Measurements from ENCODE around the gene ZNF747.
"Not testable (repeated sequence)": the region's sequence is repeated elsewhere in the genome, so short reads cannot be mapped to it uniquely, and the experiment has no call there.

The ZNF747 gene

DNA sequence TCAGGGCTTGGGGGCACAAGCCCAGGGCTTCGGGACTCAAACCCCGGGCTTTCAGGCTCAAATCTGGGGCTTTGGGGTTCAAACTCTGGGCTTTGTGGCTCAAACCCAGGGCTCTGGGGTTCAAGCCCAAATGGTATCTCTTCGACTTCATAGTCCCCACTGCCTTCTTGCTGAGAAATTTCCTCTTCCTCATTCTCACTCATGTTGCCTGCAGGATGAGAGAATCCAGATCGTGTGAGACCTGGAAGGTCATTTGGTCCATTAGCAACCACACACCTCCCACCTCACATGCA, 8.9 kb downstream of the ZNF747 start:
- Histone ChIP-seq H3K27me3 (ENCODE audit: control insufficient read depth in 2 of 2, insufficient read depth in 2 of 2, low read length in 2 of 2) (no peaks in the 10 kb centered on the region), H3K4me3 (ENCODE audit: low read length in 2 of 2) (peak overlapping the region; percentile 72 to 78), H3K4me1 (ENCODE audit: control insufficient read depth in 2 of 2, insufficient read depth in 2 of 2, low read length in 2 of 2) (peaks cover 17 to 25% of the 10 kb centered on the region in 2 donors), H3K9ac (ENCODE audit: low read depth in 1 of 2, low read length in 2 of 2) (peak overlapping the region; percentile 54 to 96), H3K36me3 (ENCODE audit: control insufficient read depth in 2 of 2, insufficient read depth in 2 of 2, low read length in 2 of 2) (peaks cover 5 to 6% of the 10 kb centered on the region in 2 donors), H3K27ac (ENCODE audit: low read depth in 2 of 2, low read length in 2 of 2) (peak overlapping the region; percentile 98), H3K9me3 (ENCODE audit: control insufficient read depth in 2 of 2, low read length in 2 of 2) (no peaks in the 10 kb centered on the region)

DNA sequence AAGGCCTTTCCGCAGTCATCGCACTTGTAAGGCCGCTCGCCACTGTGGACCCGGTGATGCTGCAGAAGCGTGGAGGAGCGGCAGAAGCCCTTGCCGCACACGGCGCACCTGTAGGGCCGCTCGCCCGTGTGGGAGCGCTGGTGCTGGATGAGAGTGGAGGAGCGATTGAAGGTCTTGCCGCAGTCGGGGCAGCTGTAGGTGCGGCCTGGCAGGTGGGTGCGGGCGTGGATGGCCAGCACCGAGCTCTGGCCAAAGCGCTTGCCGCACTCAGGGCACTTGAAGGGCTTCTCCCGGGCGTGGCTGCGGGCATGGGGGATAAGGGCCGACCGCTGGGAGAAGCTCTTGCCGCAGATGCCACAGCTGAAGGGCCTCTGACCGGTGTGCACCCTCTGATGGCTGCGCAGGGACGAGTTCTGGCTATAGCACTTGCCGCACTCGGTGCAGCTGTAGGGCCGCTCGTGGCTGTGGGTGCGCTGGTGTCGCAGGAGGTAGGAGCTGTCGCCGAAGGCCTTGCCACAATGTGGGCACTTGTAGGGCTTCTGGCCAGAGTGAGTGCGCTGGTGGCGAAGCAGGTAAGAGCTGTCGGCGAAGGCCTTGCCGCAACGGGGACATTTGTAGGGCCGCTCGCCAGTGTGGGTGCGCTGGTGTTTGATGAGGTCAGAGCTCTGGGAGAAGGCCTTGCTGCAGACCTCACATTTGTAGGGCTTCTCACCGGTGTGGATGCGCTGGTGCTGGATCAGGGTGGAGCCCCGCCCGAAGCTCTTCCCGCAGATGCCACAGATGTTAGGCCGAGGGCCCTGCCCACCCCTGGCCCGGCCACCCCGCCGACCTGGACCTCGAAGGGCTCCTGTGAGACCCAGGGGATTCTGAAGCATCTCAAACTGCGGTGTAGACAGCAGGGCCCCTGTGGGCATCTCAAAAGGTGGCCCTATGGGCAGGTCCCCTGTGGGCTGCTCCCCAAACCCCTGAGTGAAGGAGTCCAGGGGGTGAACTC, 9.8 kb downstream of the ZNF747 start:
- Histone ChIP-seq H3K27ac (ENCODE audit: low read depth in 2 of 2, low read length in 2 of 2) (no peak overlapping the region), H3K9ac (ENCODE audit: low read depth in 1 of 2, low read length in 2 of 2) (no peak overlapping the region), H3K4me3 (ENCODE audit: low read length in 2 of 2) (no peak overlapping the region)

DNA sequence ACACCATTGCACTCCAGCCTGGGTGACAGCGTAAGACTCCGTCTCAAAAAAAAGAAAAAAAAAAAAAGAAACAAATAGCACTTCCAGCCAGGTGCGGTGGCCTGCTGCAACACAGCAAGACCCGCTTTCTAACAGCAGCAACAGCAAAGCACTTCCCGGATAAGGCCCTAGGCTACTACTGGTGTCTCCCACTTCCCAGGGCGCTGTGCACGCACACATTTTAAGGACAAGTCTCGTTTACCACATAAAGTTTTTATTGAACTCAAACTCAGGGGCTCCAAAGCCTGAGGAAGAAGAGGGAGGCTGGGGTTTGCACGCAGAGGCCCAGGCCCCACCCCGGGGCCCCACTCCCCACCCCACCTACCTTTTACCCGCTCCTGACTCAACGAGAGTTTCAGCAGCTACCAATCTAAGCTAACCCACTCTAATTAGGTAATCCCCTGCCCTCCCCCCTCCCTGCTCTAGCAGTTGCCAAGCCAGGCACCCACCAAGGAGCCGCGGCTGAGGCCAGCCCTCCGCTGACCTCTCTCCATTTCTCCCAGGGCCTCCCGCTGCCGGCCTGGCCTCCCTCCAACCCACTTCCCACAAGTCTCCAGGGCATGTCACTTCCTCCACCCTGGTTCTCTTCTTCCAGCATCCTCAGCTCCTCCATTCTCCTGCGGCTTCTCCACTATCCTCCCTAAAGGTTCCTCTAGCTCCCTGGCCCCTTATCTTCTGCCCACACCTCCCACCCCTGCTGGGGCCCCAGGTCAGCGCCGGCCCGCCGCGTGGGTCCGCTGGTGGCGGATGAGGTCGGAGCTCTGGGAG, 10.7 kb downstream of the ZNF747 start:
- H3K27ac ChIP-seq (ENCODE audit: low read depth in 2 of 2, low read length in 2 of 2), result no peak overlapping the region
- peaks cover 17 to 20% of the 10 kb centered on the region in 2 donors for H3K4me1 ChIP-seq (ENCODE audit: control insufficient read depth in 2 of 2, insufficient read depth in 2 of 2, low read length in 2 of 2)
- no peak overlapping the region for H3K9ac ChIP-seq (ENCODE audit: low read depth in 1 of 2, low read length in 2 of 2)
- peaks cover 5 to 8% of the 10 kb centered on the region in 2 donors for H3K36me3 ChIP-seq (ENCODE audit: control insufficient read depth in 2 of 2, insufficient read depth in 2 of 2, low read length in 2 of 2)
- no peaks in the 10 kb centered on the region for H3K27me3 ChIP-seq (ENCODE audit: control insufficient read depth in 2 of 2, insufficient read depth in 2 of 2, low read length in 2 of 2)
- no peaks in the 10 kb centered on the region for H3K9me3 ChIP-seq (ENCODE audit: control insufficient read depth in 2 of 2, low read length in 2 of 2)
- H3K4me3 ChIP-seq (ENCODE audit: low read length in 2 of 2), result no peak overlapping the region

More for the DNA sequence above, 9.8 kb downstream of the ZNF747 start:
- Histone ChIP-seq H3K27me3 (ENCODE audit: control insufficient read depth in 2 of 2, insufficient read depth in 2 of 2, low read length in 2 of 2) (no peaks in the 10 kb centered on the region), H3K9me3 (ENCODE audit: control insufficient read depth in 2 of 2, low read length in 2 of 2) (no peaks in the 10 kb centered on the region), H3K36me3 (ENCODE audit: control insufficient read depth in 2 of 2, insufficient read depth in 2 of 2, low read length in 2 of 2) (peaks cover 5 to 8% of the 10 kb centered on the region in 2 donors), H3K4me1 (ENCODE audit: control insufficient read depth in 2 of 2, insufficient read depth in 2 of 2, low read length in 2 of 2) (peaks cover 17 to 20% of the 10 kb centered on the region in 2 donors)

DNA sequence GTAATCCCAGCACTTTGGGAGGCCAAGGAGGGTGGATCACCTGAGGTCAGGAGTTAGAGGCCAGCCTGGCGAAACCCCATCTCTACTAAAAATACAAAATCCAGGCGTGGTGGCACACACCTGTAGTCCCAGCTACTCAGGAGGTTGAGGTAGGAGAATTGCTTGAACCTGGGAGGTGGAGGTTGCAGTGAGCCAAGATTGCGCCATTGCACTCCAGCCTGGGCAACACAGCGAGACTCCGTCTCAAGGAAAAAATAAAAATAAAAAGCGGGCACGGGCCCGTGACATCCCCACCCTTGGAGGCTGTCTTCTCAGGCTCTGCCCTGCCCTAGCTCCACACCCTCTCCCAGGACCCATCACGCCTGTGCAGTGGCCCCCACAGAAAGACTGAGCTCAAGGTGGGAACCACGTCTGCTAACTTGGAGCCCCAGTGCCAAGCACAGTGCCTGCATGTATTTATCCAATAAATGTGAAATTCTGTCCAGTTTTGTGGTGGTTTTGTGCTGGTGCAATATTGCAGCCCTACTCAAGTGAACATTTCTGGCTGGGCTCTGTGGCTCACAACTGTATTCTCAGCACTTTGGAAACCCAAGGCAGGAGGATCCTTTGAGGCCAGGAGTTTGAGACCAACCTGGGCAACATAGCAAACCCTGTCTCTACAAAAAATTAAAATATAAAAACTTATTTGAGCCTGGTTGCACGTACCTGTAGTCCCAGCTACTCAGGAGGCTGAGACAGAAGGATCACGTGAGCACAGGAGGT, 11.8 kb downstream of the ZNF747 start:
- not testable (repeated sequence) for H3K9me3 ChIP-seq (ENCODE audit: control insufficient read depth in 2 of 2, low read length in 2 of 2); H3K36me3 ChIP-seq (ENCODE audit: control insufficient read depth in 2 of 2, insufficient read depth in 2 of 2, low read length in 2 of 2); H3K4me3 ChIP-seq (ENCODE audit: low read length in 2 of 2); H3K27me3 ChIP-seq (ENCODE audit: control insufficient read depth in 2 of 2, insufficient read depth in 2 of 2, low read length in 2 of 2); H3K9ac ChIP-seq (ENCODE audit: low read depth in 1 of 2, low read length in 2 of 2)
- H3K27ac ChIP-seq (ENCODE audit: low read depth in 2 of 2, low read length in 2 of 2), result peak overlapping the region; percentile 57 to 67
- H3K4me1 ChIP-seq (ENCODE audit: control insufficient read depth in 2 of 2, insufficient read depth in 2 of 2, low read length in 2 of 2), result peaks cover 13 to 14% of the 10 kb centered on the region in 2 donors

DNA sequence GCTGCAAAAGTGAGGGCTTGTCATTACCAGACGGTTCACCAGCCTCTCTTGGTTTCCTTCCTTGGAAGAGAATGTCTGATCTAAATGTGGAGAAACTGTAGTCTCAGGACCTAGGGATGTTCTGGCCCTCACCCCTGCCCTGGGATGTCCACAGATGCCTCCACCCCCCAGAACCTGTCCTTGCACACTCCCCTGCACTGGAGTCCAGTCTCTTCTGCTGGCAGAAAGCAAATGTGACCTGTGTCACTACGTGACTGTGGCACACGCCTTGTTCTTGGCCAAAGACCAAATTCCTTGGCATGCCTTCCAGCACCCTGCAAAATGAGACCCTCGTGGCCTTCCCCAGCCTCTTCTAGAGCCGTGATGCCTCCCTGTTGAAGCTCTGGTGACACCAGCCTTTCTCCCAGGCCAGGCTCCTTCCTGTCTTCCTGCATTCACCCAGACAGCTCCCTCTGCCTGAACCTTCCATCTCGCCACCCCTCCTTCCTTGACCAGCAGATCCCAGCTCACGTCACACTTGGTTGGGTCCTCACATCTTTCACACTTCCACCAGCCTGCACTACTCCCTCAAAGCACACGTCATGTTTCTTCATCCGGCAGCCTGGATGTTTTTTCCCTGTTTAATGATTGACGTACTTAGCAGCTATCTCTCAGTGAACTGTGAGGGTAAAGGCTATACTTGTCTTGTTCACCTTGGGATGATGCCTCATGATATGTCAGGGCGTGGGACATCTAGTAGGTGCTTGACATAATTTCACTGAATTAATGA, 12.6 kb downstream of the ZNF747 start:
- H3K27me3 ChIP-seq (ENCODE audit: control insufficient read depth in 2 of 2, insufficient read depth in 2 of 2, low read length in 2 of 2), result no peaks in the 10 kb centered on the region
- H3K9ac ChIP-seq (ENCODE audit: low read depth in 1 of 2, low read length in 2 of 2), result peak overlapping the region in 1 of 2 donors; percentile 20
- H3K4me1 ChIP-seq (ENCODE audit: control insufficient read depth in 2 of 2, insufficient read depth in 2 of 2, low read length in 2 of 2), result peaks cover 7 to 9% of the 10 kb centered on the region in 2 donors
- peak overlapping the region; percentile 57 to 67 for H3K27ac ChIP-seq (ENCODE audit: low read depth in 2 of 2, low read length in 2 of 2)
- no peak overlapping the region for H3K4me3 ChIP-seq (ENCODE audit: low read length in 2 of 2)
- no peaks in the 10 kb centered on the region for H3K9me3 ChIP-seq (ENCODE audit: control insufficient read depth in 2 of 2, low read length in 2 of 2)
- peaks cover 5 to 11% of the 10 kb centered on the region in 2 donors for H3K36me3 ChIP-seq (ENCODE audit: control insufficient read depth in 2 of 2, insufficient read depth in 2 of 2, low read length in 2 of 2)

DNA sequence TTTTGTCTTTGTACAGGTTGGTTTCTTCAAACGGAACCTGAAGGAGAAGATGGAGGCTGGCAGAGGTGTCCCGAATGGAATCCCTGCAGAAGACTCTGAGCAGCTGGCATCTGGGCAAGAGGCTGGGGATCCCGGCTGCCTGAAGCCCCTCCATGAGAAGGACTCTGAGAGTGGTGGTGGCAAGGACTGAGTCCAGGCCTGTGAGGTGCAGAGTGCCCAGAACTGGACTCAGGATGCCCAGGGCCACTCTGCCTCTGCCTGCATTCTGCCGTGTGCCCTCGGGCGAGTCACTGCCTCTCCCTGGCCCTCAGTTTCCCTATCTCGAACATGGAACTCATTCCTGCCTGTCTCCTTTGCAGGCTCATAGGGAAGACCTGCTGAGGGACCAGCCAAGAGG, 13.2 kb downstream of the ZNF747 start:
- Histone ChIP-seq H3K9me3 (ENCODE audit: control insufficient read depth in 2 of 2, low read length in 2 of 2) (no peaks in the 10 kb centered on the region), H3K36me3 (ENCODE audit: control insufficient read depth in 2 of 2, insufficient read depth in 2 of 2, low read length in 2 of 2) (peaks cover 5 to 15% of the 10 kb centered on the region in 2 donors), H3K27me3 (ENCODE audit: control insufficient read depth in 2 of 2, insufficient read depth in 2 of 2, low read length in 2 of 2) (no peaks in the 10 kb centered on the region), H3K9ac (ENCODE audit: low read depth in 1 of 2, low read length in 2 of 2) (no peak overlapping the region), H3K4me3 (ENCODE audit: low read length in 2 of 2) (no peak overlapping the region), H3K27ac (ENCODE audit: low read depth in 2 of 2, low read length in 2 of 2) (no peak overlapping the region), H3K4me1 (ENCODE audit: control insufficient read depth in 2 of 2, insufficient read depth in 2 of 2, low read length in 2 of 2) (peaks cover 7 to 9% of the 10 kb centered on the region in 2 donors)

DNA sequence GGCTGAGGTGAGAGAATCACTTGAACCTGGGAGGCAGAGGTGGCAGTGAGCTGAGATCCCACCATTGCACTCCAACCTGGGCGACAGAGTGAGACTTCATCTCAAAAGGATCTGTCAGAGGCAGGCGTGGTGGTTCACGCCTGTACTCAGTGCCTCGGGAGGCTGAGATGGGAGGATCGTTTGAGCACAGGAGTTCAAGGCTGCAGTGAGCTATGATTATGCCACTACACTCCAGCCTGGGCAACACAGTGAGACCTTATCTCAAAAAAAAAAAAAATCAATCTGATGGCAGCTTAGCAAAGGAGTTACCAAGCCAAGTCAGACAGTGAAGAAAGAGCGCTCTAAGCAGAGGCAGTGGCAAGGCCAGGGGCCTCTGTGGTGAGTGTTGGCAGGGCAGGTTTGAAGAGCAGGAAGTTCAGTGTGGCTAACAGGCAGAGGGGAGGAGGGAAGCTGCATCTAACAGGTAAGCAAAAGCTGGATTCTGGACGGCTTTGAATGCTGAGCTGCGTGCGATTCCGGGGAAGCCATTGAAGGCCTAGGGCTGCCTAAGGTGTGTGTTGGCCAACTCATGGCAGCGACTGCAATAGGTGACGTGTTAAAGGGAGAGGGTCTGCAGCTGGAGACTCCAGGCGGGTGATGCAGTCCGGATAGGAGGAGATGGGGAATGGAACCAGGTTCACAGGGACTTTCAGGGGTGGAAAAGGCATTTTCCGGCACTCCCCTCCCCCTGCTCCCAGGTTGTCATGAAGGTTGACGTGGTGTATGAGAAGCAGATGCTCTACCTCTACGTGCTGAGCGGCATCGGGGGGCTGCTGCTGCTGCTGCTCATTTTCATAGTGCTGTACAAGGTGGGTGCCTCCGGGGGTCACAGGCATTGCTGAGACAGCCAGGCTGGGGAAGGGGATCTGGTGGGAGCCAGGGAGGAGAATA, 15.3 kb downstream of the ZNF747 start:
- H3K4me1 ChIP-seq (ENCODE audit: control insufficient read depth in 2 of 2, insufficient read depth in 2 of 2, low read length in 2 of 2), result peaks cover 3 to 9% of the 10 kb centered on the region in 2 donors
- H3K9me3 ChIP-seq (ENCODE audit: control insufficient read depth in 2 of 2, low read length in 2 of 2), result no peaks in the 10 kb centered on the region
- no peaks in the 10 kb centered on the region for H3K27me3 ChIP-seq (ENCODE audit: control insufficient read depth in 2 of 2, insufficient read depth in 2 of 2, low read length in 2 of 2)
- peaks cover 0 to 13% of the 10 kb centered on the region in 2 donors for H3K36me3 ChIP-seq (ENCODE audit: control insufficient read depth in 2 of 2, insufficient read depth in 2 of 2, low read length in 2 of 2)
- no peak overlapping the region for H3K4me3 ChIP-seq (ENCODE audit: low read length in 2 of 2)
- no peak overlapping the region for H3K27ac ChIP-seq (ENCODE audit: low read depth in 2 of 2, low read length in 2 of 2)
- H3K9ac ChIP-seq (ENCODE audit: low read depth in 1 of 2, low read length in 2 of 2), result no peak overlapping the region

DNA sequence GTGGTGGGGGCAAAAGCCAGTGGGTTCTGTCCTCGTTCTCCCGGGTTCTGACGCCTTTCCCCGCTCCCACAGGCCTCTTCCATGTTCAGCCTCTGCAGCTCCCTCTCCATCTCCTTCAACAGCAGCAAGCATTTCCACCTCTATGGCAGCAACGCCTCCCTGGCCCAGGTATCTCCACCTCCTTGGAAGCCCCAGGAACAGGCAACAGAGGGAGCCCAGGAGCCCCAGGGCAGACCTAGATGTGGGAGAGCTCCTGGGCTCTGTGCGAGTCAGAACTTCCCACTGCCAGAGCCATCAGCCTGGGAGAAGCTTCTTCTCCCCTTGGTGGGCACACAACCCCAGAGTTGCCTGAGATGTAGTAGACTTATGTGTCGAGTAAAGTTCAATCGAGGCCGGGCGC, 16.1 kb downstream of the ZNF747 start:
- Histone ChIP-seq H3K4me3 (ENCODE audit: low read length in 2 of 2) (no peak overlapping the region), H3K9ac (ENCODE audit: low read depth in 1 of 2, low read length in 2 of 2) (no peak overlapping the region), H3K9me3 (ENCODE audit: control insufficient read depth in 2 of 2, low read length in 2 of 2) (no peaks in the 10 kb centered on the region), H3K36me3 (ENCODE audit: control insufficient read depth in 2 of 2, insufficient read depth in 2 of 2, low read length in 2 of 2) (peaks cover 3 to 13% of the 10 kb centered on the region in 2 donors), H3K4me1 (ENCODE audit: control insufficient read depth in 2 of 2, insufficient read depth in 2 of 2, low read length in 2 of 2) (peaks cover 3 to 9% of the 10 kb centered on the region in 2 donors), H3K27me3 (ENCODE audit: control insufficient read depth in 2 of 2, insufficient read depth in 2 of 2, low read length in 2 of 2) (no peaks in the 10 kb centered on the region), H3K27ac (ENCODE audit: low read depth in 2 of 2, low read length in 2 of 2) (no peak overlapping the region)
